Dermis microvascular lymphatic vessel endothelial cell (primary cell): ENCODE data around the gene MFGE8. TPM values are rescaled to one million over a fixed set of nuclear protein-coding genes. Genes with fewer than 3 reads are reported as not detected.

Source experiments
- DNase-seq, 2 donors: peaks; one replicate each; pipeline versions ENCODE4 v3.0.0 to v3.0.0-alpha.2; 2010; ENCODE audit warnings: low read depth in 2 of 2
- total RNA-seq: library from RNA; depleted of rRNA; stranded (reverse); fragments of >200 nt; gene quantifications from 2 replicates; pipeline ENCODE4 v1.2.1, GENCODE V29; 2014

Gene MFGE8
- total RNA-seq, 1 donor from 2014 or later = 26.7 TPM

DNA sequence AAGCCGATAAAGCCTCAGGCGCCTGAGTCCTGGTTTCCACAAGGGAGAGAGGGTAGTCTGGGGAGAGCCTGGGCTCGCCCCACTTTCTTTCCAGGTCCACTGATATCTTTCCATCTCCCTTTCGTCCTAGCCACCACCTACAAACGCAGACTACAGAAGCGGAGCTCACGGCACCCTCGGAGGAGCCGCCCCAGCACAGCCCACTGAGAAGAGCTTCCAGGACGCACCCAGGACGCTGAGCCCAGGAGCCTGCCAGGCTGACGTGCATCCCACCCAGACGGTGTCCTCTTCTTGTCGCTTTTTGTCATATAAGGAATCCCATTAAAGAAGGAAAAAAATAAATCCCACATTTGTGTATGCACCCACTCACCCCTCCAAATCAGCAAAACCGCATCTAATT, 38.9 kb downstream of the MFGE8 start:
- DNase-seq = no peak

- DNase-seq = no peak
Measured at GRCh38 chr15:88873786-88874185, 39.4 kb downstream of the MFGE8 start.

DNA sequence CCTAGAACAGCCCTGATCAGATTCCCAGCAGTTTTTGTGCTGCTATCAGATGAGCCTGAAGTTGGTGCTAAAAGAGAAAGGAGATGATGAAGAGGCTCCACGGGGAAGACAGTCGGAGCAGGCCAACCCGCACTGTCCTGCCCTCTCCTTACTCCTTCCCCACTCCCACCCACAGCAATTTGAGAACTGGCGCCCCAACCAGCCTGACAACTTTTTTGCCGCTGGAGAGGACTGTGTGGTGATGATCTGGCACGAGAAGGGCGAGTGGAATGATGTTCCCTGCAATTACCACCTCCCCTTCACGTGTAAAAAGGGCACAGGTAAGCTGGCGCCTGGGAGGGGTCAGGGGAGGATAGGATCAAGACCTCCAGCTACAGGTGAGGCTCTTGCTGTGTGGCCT, 40.5 kb downstream of the MFGE8 start:
- DNase-seq = no peak

- no peak for DNase-seq
Measured at GRCh38 chr15:88872106-88872505, 41.1 kb downstream of the MFGE8 start.

DNA sequence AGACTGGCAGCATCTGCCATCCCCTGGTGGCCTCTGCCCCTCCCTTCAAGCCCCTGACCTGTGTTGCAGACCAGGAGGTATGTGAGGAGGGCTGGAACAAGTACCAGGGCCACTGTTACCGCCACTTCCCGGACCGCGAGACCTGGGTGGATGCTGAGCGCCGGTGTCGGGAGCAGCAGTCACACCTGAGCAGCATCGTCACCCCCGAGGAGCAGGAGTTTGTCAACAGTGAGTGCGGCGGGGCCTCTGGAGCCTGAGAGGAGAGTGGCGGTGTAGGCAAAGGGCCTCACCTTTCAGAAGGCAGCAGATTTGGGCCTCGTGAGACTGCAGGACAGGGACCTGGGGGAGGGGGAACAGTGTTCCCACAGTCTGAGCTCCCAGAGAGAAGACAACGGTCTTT, 41.9 kb downstream of the MFGE8 start:
- no peak for DNase-seq

DNA sequence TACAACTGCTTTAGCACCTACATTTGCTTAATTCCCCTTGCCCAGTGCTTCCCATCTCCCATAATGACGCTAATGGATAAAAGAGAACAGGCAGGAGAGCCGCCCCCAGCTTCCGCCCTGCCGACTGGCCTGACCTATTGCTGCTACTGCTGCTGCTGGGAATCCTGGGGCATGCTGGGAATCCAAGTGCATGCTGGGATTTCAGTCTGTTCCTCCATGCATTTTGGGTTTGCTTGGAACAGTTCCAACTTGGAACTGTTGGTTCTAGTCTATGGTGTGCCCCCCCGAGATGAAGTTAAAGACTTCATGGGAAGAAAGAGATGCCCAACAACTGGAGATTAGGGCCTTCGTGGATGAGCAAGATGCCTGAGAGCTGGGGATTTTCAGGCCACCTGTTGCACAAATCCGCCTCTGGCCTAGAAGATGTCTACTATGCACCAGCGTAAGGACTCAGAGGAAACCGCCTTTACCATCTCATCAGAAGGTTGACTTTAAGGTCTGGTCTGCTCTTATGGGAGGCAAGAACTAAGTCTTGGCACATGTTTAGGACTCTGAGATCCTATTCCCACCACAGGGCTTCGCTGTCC, 46.8 kb downstream of the MFGE8 start:
- DNase-seq = no peak

- DNase-seq = peak in 1 of 2 donors; percentile 9
Measured at GRCh38 chr15:88865498-88866099, 47.6 kb downstream of the MFGE8 start.

DNA sequence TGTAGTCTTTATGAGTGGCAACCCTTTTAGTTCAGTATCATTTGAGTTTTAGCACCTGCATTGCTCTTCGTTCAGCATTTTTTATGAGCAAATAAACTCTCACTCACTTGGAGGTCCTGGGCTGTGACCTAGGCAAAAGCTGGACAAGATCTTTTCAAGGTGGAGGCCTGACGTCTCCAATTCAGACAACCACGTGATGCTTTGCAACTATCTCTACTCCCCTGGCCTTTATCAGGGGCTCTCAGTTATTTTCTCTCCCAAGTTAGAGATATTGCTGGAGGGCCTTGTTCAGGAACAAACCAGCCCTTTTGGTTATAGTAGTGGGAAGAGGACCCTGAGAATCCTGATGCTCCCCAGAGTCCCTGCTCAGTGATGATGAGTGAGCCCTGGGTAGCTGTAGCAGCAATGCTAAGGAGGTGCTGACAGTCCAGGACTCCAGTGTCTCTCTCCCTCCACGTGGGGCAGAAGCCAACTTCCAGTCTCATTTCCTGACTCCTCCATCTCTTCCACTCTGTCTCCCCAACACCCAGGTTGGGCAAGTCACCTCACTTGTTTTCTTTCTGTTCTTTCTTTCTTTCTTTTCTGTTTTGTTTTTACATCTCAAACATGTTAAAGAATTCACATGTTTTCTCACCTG, 48.2 kb downstream of the MFGE8 start:
- no peak for DNase-seq

DNA sequence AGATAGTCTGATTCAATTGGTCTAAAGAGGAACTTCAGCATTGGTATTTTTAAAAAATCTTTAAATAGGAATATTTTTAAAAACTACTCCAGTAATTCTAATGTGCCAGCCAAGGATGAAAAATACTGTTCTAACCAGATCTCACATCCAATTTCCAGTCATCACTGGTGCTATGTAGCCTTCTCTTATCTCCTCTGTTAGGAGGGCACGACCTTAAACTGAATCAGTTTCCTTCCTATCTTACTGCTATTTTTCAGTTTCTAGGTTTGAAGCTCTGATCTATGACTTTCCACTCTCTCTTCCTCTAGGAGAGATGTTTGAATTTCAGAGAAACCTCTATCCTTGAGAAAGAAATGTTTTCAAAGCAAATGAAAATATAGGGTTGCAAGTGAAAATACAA, 49.8 kb downstream of the MFGE8 start:
- DNase-seq = peak in 1 of 2 donors; percentile 29

- no peak for DNase-seq
Measured at GRCh38 chr15:88860212-88860611, 53.0 kb downstream of the MFGE8 start.

DNA sequence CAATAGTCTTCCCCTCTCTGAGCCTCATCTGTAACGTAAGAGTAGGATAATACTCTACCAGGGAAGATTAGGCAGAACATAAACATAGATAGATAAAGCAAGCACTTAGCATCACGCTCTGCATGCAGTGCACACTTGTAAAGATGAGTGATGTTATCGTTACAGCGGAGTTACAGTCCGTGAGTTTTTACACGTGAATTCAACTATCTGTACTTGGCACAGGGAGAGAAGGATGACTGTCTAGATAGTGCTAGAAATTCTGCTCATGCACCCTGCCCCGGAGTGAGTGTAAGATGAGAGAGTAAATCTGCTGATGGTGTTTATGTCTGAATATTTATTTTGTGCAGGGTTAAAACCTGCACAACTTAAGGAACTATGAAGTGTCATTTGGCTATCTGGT, 53.6 kb downstream of the MFGE8 start:
- DNase-seq = no peak

DNA sequence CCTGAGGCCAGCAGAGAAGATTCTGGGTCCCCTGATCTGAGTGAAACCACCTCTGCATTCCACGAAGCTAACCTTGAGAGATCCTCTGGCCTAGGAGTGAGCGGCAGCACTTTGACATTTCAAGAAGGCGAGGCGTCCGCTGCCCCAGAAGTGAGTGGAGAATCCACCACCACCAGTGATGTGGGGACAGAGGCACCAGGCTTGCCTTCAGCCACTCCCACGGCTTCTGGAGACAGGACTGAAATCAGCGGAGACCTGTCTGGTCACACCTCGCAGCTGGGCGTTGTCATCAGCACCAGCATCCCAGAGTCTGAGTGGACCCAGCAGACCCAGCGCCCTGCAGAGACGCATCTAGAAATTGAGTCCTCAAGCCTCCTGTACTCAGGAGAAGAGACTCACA, 54.2 kb downstream of the MFGE8 start:
- DNase-seq = no peak

GRCh38 chr15:88852476-88852875, 60.7 kb downstream of the MFGE8 start:
- no peak for DNase-seq

GRCh38 chr15:88849376-88850072, 63.7 kb downstream of the MFGE8 start:
- no peak for DNase-seq

Other genes with a start within 250 kb of the MFGE8 start
- 0.13 TPM in 1 of 2 replicates, not detected in the other for gene ACAN, start 109.9 kb downstream of the MFGE8 start, total RNA-seq
- gene HAPLN3, start 17.8 kb downstream of the MFGE8 start, total RNA-seq = 64.8 and 119 TPM in 2 replicates
- gene ABHD2, start 175.1 kb upstream of the MFGE8 start, total RNA-seq = 32.1 and 47.9 TPM in 2 replicates